OCI-LY3 (cell line): ENCODE data around the gene F2.

ENCODE experiments used
- H2AFZ ChIP-seq: fragments of 200-600, 300-600 bp; shearing (Covaris generic); 2 replicates; pipeline ENCODE4 v1.6.0; 2014; ENCODE audit warnings: antibody characterized with exemption, low read depth, low read length
- H3K27ac ChIP-seq: fragments of 200-600, 300-600 bp; sonication (generic); 2 replicates; pipeline ENCODE4 v1.5.1; 2014; ENCODE audit warnings: mild to moderate bottlenecking, low read length, moderate library complexity, mixed read lengths
- H3K27me3 ChIP-seq: fragments of 200-600, 300-600 bp; sonication (generic); 2 replicates; pipeline ENCODE4 v1.6.1; 2014; ENCODE audit warnings: low read depth, low read length, mixed read lengths
- H3K36me3 ChIP-seq: fragments of 200-600, 300-600 bp; sonication (generic); replicated peaks from 2 replicates; pipeline ENCODE3; 2014; ENCODE audit warnings: low read depth, low read length, mixed read lengths
- H3K4me1 ChIP-seq: fragments of 300-600, 200-600 bp; sonication (generic); 2 replicates; pipeline ENCODE4 v1.6.1; 2014; ENCODE audit warnings: low read length, mixed read lengths
- H3K4me2 ChIP-seq: fragments of 200-600, 300-600 bp; sonication (generic); 2 replicates; pipeline ENCODE4 v1.6.1; 2014; ENCODE audit warnings: low read length, mixed read lengths
- H3K4me3 ChIP-seq: fragments of 300-600, 200-600 bp; sonication (generic); 2 replicates; pipeline ENCODE4 v1.5.1; 2014; ENCODE audit warnings: antibody characterized with exemption, mild to moderate bottlenecking, low read length, moderate library complexity
- H3K79me2 ChIP-seq: fragments of 300-600, 200-600 bp; shearing (Covaris generic); 2 replicates; pipeline ENCODE4 v1.6.1; 2014; ENCODE audit warnings: mild to moderate bottlenecking, low read length, mixed read lengths
- H3K9ac ChIP-seq: fragments of 300-600, 200-600 bp; shearing (Covaris generic); 2 replicates; pipeline ENCODE4 v1.6.0; 2014; ENCODE audit warnings: mild to moderate bottlenecking, low read length, moderate library complexity
- H3K9me3 ChIP-seq: fragments of 200-600, 300-600 bp; shearing (Covaris generic); 2 replicates; pipeline ENCODE4 v1.6.1; 2014; ENCODE audit warnings: low read length, mixed read lengths; ENCODE audit not compliant: insufficient read depth
- H4K20me1 ChIP-seq: fragments of 200-600, 300-600 bp; sonication (generic); 2 replicates; pipeline ENCODE4 v1.6.1; 2016; ENCODE audit warnings: low read length, mixed read lengths; ENCODE audit not compliant: insufficient read depth
- EZH2phosphoT487 ChIP-seq: fragments of 200-600 bp; shearing (Covaris generic); IDR thresholded peaks from 2 replicates; pipeline ENCODE4 v1.6.1; 2018; ENCODE audit warnings: antibody characterized with exemption, mixed run types, low read depth
- TF ChIP-seq, protein P1 (sequence below): fragments of 200-600, 300-600 bp; sonication (generic); IDR thresholded peaks from 2 replicates; pipeline ENCODE4 v1.5.1; 2014; ENCODE audit warnings: antibody characterized with exemption, low read length, low read depth

F2 gene

DNA sequence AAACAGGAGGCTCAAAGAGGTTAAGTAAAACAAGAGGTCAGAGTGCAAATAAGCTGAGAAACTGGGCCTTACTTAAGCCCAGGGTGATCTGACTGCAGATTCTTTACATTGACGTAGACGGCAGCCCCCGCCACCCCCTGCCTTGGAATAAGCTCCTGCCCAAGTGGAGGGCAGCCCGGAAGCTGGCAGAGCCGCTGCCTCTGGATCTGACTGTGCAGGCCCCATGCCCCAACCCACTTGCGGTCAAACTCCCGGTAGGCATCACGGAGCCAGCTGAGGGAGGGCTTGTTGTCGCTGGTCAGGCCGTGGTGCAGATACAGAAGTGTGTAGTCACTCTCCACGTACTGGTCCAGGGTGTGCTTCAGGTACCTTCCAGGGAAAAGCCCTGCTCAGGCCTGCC, 37.2 kb upstream of the F2 start:
- Histone ChIP-seq H3K4me3 (no peak overlapping the region), H2AFZ (no peak overlapping the region), H3K4me2 (no peak overlapping the region), H3K36me3 (peaks cover 6% of the 10 kb centered on the region), H3K9ac (no peak overlapping the region), H4K20me1 (no peaks in the 10 kb centered on the region), H3K79me2 (no peaks in the 10 kb centered on the region), H3K27ac (no peak overlapping the region), H3K4me1 (peaks cover 3% of the 10 kb centered on the region; the same call in 1 of the 2 replicates), H3K27me3 (no peaks in the 10 kb centered on the region), H3K9me3 (no peaks in the 10 kb centered on the region)
- TF ChIP-seq, protein P1, sequence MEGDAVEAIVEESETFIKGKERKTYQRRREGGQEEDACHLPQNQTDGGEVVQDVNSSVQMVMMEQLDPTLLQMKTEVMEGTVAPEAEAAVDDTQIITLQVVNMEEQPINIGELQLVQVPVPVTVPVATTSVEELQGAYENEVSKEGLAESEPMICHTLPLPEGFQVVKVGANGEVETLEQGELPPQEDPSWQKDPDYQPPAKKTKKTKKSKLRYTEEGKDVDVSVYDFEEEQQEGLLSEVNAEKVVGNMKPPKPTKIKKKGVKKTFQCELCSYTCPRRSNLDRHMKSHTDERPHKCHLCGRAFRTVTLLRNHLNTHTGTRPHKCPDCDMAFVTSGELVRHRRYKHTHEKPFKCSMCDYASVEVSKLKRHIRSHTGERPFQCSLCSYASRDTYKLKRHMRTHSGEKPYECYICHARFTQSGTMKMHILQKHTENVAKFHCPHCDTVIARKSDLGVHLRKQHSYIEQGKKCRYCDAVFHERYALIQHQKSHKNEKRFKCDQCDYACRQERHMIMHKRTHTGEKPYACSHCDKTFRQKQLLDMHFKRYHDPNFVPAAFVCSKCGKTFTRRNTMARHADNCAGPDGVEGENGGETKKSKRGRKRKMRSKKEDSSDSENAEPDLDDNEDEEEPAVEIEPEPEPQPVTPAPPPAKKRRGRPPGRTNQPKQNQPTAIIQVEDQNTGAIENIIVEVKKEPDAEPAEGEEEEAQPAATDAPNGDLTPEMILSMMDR: no peak
- TF ChIP-seq EZH2phosphoT487: no peak

DNA sequence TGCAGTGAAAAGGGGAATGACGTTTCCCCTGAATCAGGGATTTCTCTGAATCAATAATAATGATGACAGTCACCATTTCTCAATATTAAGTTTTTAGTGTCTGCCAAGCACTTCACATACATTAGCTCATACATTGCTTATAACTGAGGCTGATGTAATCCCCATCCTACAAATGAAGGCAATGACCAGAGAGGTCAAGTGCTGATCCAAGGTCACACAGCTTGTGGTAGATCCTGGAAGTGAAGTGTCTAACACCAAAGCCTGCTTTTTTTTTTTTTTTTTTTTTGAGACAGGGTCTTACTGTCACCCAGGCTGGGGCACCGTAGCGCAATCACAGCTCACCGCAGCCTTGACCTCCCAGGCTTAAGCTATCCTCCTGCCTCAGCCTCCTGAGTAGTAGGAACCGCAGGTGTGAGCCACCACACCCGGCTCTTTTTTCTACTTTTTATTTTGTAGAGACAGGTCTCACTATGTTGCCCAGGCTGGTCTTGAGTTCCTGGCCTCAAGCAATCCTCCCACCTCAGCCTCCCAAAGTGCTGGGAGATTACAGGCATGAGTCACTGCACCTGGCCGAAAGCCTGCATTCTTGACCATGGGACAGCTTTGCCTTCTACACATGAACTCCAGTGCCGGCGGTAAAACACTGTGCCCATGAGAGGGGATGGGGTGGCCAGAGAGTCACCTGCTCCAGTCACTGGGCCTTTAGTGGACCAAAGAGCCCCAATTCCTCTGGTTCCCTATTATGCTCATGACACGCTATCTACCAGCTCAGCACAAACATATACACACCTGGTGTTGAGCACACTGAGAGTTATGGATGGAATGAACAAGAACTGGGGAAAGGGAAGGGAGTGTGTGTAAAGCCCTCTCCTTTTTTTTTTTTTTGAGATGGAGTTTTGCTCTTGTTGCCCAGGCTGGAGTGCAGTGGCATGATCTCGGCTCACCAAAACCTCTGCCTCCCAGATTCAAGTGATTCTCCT, 36.0 kb upstream of the F2 start:
- peaks cover 12% of the 10 kb centered on the region for H3K36me3 ChIP-seq
- TF ChIP-seq EZH2phosphoT487: no peak
- TF ChIP-seq, protein P1: no peak

DNA sequence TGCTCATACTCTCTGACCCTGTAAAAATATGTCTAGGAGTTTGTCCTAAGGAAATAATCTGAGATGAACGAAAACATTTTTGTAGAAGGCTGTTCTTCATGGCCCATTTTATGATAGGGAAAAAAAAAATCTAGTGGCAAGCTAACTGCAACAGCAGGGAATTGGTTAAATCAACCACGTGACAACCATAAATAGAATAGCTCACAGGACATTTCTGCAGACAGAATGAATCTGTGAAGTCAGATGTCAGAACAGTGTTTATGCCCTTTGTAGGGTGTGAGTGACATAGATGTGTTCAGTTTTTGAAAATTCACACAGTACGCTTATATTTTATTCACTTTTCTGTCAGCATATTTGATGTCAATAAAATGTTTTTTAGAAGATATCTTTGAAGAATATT, 34.6 kb upstream of the F2 start:
- no peak for TF ChIP-seq EZH2phosphoT487
- TF ChIP-seq, protein P1: no peak
- Histone ChIP-seq H3K27ac (no peak overlapping the region), H3K4me2 (no peak overlapping the region), H3K9ac (no peak overlapping the region), H3K4me3 (no peak overlapping the region), H2AFZ (no peak overlapping the region), H3K9me3 (no peaks in the 10 kb centered on the region), H3K79me2 (no peaks in the 10 kb centered on the region), H3K27me3 (no peaks in the 10 kb centered on the region), H4K20me1 (no peaks in the 10 kb centered on the region), H3K36me3 (peaks cover 7% of the 10 kb centered on the region), H3K4me1 (no peaks in the 10 kb centered on the region)

More for the DNA sequence above, 36.0 kb upstream of the F2 start:
- no peaks in the 10 kb centered on the region for H4K20me1 ChIP-seq
- no peak overlapping the region for H3K27ac ChIP-seq
- no peaks in the 10 kb centered on the region for H3K27me3 ChIP-seq
- H3K4me3 ChIP-seq: no peak overlapping the region
- no peaks in the 10 kb centered on the region for H3K4me1 ChIP-seq
- H3K9ac ChIP-seq: no peak overlapping the region
- no peak overlapping the region for H2AFZ ChIP-seq
- H3K79me2 ChIP-seq: no peaks in the 10 kb centered on the region
- no peaks in the 10 kb centered on the region for H3K9me3 ChIP-seq
- H3K4me2 ChIP-seq: no peak overlapping the region

- H3K27ac ChIP-seq: no peak overlapping the region
- H3K4me2 ChIP-seq: no peak overlapping the region
- H3K9me3 ChIP-seq: no peaks in the 10 kb centered on the region
- TF ChIP-seq EZH2phosphoT487: no peak
- TF ChIP-seq, protein P1: no peak
- no peak overlapping the region for H3K9ac ChIP-seq
- no peaks in the 10 kb centered on the region for H4K20me1 ChIP-seq
- no peak overlapping the region for H2AFZ ChIP-seq
- no peaks in the 10 kb centered on the region for H3K4me1 ChIP-seq
- no peaks in the 10 kb centered on the region for H3K79me2 ChIP-seq
- no peak overlapping the region for H3K4me3 ChIP-seq
- H3K27me3 ChIP-seq: no peaks in the 10 kb centered on the region
- H3K36me3 ChIP-seq: peaks cover 7% of the 10 kb centered on the region
Measured at GRCh38 chr11:46686886-46687795, 31.9 kb upstream of the F2 start.
